NT2/D1 (cell line): ENCODE results near the gene ZNF438.
"Not testable (repeated sequence)": the region's sequence is repeated elsewhere in the genome, so short reads cannot be mapped to it uniquely, and the experiment has no call there.

Experiments
- DNase-seq: peaks from one replicate; pipeline ENCODE4 v3.0.0-alpha.2; 2011; ENCODE audit warnings: low read depth, low spot score
- H3K27me3 ChIP-seq: 2 replicates; pipeline ENCODE4 v1.6.0; 2011; ENCODE audit warnings: mild to moderate bottlenecking; ENCODE audit not compliant: insufficient read length, insufficient read depth
- H3K36me3 ChIP-seq: 2 replicates; pipeline ENCODE4 v1.6.1; 2011; ENCODE audit warnings: mild to moderate bottlenecking, low read length, mixed read lengths; ENCODE audit not compliant: insufficient read depth, insufficient read length
- H3K4me1 ChIP-seq: 2 replicates; pipeline ENCODE4 v1.5.1; 2011; ENCODE audit not compliant: insufficient read depth, insufficient read length
- H3K4me3 ChIP-seq: 2 replicates; pipeline ENCODE4 v1.5.1; 2011; ENCODE audit warnings: low read depth; ENCODE audit not compliant: insufficient read length
- H3K9ac ChIP-seq: 2 replicates; pipeline ENCODE4 v1.6.0; 2011; ENCODE audit warnings: low read depth; ENCODE audit not compliant: insufficient read length
- H3K9me3 ChIP-seq: 2 replicates; pipeline ENCODE4 v1.5.1; 2011; ENCODE audit warnings: mild to moderate bottlenecking, low read length; ENCODE audit not compliant: insufficient read depth
- SUZ12 ChIP-seq: IDR thresholded peaks from 2 replicates; pipeline ENCODE4 v1.6.1; 2011; ENCODE audit not compliant: insufficient read length, insufficient read depth; ENCODE audit errors: extremely low read depth
- YY1 ChIP-seq: IDR thresholded peaks from 2 replicates; pipeline ENCODE4 v1.6.1; 2011; ENCODE audit not compliant: insufficient read length, insufficient read depth
- ZNF274 ChIP-seq: IDR thresholded peaks from 2 replicates; pipeline ENCODE4 v1.6.1; 2011; ENCODE audit warnings: mild to moderate bottlenecking, low read depth, low read length

Gene ZNF438

DNA sequence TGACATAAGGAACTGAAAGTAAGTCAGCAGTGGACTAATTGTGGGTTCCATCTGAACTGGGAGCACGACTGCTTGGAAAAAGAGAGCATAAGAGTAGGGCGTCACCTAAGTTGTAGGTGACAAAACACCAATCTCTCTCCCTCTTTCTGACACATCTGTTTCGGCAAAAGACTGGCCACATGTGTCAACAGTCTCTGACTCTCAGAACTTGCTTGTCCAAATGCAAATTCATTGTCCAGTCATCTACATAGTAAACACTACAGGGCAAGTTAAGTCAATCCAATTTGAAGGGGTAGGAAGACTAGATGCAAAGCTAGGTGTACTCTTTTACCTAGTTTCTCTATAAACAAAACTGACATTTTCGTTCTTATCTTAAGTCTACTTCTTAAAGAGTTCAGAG lies 87.7 kb downstream of the ZNF438 start:
- H3K27me3 ChIP-seq = no peaks in the 10 kb centered on the region
- H3K4me3 ChIP-seq = no peak overlapping the region
- TF ChIP-seq YY1 (no peak), SUZ12 (no peak), ZNF274 (no peak)
- H3K36me3 ChIP-seq = no peaks in the 10 kb centered on the region
- no peak for DNase-seq
- H3K9me3 ChIP-seq = no peaks in the 10 kb centered on the region
- H3K9ac ChIP-seq = no peak overlapping the region
- H3K4me1 ChIP-seq = no peaks in the 10 kb centered on the region

DNA sequence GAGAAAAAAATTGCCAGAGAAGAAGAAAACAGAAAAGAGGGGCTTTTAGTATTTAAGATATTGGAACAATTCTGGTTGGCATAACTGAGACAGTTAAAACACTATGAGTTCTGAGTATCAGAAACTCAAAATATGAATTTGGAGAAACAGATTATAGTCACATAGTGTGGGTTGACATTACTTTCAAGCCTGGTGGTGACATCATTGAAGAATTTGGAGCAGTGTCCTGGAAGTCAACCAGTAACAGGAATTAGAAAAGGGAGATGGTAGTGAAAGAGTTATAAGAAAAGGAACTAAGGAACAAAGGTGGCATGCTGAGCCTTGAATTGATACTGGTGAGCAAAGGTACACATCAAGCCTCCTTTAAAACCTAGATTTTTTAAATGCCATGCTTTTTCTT lies 88.2 kb downstream of the ZNF438 start:
- no peak for DNase-seq
- Histone ChIP-seq H3K4me1 (no peaks in the 10 kb centered on the region), H3K27me3 (no peaks in the 10 kb centered on the region), H3K9me3 (no peaks in the 10 kb centered on the region), H3K4me3 (no peak overlapping the region), H3K9ac (no peak overlapping the region), H3K36me3 (no peaks in the 10 kb centered on the region)
- no peak for TF ChIP-seq SUZ12
- TF ChIP-seq ZNF274 = no peak
- TF ChIP-seq YY1 = no peak

DNA sequence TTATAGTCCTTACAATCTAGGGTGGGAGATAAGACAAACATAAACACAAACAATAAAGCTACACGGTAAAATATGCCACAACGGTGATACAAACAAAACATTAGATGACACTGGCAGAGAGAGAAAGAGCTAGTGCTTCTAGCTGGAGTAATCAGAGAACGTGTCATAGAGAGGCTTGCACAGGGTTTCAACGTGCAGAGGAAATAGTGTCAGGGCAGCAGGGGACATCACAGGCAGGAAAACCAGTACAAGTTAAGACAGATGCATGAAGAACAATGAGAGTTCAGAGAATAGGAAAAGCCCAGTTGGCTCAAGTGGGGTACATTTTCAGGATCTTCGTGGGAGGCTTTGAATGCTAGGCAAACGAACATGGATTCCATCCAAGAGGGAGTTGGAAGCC lies 91.4 kb downstream of the ZNF438 start:
- no peak for DNase-seq
- no peaks in the 10 kb centered on the region for H3K36me3 ChIP-seq
- H3K27me3 ChIP-seq = no peaks in the 10 kb centered on the region
- no peak overlapping the region for H3K9ac ChIP-seq
- no peaks in the 10 kb centered on the region for H3K4me1 ChIP-seq
- TF ChIP-seq YY1 (no peak), ZNF274 (no peak), SUZ12 (no peak)
- H3K4me3 ChIP-seq = no peak overlapping the region
- no peaks in the 10 kb centered on the region for H3K9me3 ChIP-seq

DNA sequence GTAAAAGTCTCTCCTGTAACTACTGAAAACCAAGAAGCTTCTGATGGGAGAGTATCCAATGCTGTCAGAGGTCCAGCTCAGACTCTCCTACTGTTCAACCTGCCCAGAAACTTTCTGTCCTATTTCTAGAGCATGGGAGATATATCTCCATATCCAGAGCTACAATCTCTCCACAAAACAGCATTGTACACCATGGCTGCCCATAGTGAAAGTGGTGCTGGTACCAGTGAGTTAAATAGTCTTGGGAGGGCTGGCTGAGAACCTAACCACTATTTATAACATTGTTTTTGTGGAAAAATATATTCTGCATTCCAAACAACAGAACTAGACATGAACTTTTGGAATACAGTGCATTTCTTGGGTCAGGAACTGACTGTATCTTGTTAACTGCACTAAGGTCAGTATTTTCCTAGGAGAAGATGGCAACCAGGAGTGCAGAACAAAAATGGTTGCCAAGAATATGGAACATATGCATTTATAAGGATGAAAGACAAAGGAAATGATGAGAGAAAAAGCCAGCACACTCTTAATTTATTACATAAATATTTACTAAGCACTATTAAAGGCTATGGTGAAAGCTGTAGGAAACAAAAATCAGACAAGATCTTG lies 91.9 kb downstream of the ZNF438 start:
- H3K4me3 ChIP-seq = no peak overlapping the region
- no peaks in the 10 kb centered on the region for H3K36me3 ChIP-seq
- H3K27me3 ChIP-seq = no peaks in the 10 kb centered on the region
- H3K4me1 ChIP-seq = no peaks in the 10 kb centered on the region
- no peak overlapping the region for H3K9ac ChIP-seq
- DNase-seq = no peak
- H3K9me3 ChIP-seq = no peaks in the 10 kb centered on the region
- TF ChIP-seq SUZ12 = no peak
- TF ChIP-seq ZNF274 = no peak
- no peak for TF ChIP-seq YY1

DNA sequence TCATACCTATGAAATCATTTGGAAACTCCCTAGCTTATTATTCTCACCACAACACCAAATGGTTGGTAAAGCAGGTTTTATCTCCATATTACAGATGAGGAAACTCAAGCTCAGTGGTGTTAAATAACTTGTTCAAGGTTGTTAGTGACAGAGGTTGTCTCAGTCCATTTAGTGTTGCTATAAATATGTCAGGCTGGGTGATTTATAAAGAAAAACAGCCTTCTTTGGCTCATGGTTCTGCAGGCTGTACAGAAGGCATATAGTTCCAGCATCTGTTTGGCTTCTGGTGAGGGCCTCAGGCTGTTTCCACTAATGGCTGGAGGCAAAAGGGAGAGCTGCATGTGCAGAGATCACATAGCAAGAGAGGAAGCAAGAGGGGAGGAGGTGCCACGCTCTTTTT lies 96.6 kb downstream of the ZNF438 start:
- TF ChIP-seq YY1 (no peak), SUZ12 (no peak), ZNF274 (no peak)
- Histone ChIP-seq H3K4me3 (no peak overlapping the region), H3K9ac (no peak overlapping the region), H3K4me1 (no peaks in the 10 kb centered on the region), H3K9me3 (peaks cover 15% of the 10 kb centered on the region), H3K36me3 (no peaks in the 10 kb centered on the region), H3K27me3 (no peaks in the 10 kb centered on the region)
- DNase-seq = no peak

DNA sequence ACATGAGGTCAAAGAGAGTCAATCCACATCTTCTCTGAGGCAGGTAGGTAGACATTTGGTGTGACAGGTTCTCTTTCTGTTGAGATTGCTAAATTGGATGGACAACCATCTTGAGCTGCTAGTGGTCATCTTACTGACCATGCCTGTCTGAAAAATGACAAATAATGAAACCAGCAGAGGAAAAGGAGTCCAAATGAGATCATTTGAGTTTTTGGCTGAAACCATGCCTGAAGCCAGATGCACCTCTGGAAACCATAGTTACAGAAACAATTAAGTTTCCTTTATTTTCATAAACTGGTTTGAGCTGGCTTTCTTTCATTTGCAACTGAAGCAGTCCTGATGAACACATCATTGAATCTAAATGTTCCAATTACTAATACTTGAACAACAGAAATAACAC lies 100.6 kb downstream of the ZNF438 start:
- Histone ChIP-seq H3K36me3 (no peaks in the 10 kb centered on the region), H3K27me3 (no peaks in the 10 kb centered on the region), H3K9me3 (peaks cover 15% of the 10 kb centered on the region), H3K9ac (no peak overlapping the region), H3K4me1 (no peaks in the 10 kb centered on the region), H3K4me3 (no peak overlapping the region)
- no peak for DNase-seq
- TF ChIP-seq ZNF274 (no peak), SUZ12 (no peak), YY1 (no peak)

DNA sequence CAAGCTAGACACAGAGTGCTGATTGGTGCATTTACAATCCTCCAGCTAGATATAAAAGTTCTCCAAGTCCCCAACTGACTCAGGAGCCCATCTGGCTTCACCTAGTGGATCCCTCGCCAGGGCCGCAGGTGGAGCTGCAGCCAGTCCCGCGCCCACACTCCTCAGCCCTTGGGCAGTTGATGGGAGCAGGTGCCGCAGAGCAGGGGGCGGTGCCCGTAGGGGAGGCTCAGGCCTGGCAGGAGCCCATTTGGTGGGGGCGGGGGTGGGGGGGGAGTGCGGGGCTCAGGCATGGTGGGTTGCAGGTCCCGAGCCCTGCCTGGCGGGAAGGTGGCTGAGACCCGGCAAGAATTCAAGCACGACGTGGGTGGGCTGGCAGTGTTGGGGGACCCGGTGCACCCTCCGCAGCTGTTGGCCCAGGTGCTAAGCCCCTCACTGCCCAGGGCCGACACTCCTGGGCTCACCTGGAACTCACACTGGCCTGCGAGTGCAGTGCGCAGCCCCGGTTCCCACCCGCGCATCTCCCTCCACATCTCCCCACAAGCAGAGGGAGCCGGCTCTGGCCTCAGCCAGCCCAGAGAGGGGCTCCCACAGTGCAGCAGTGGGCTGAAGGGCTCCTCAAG lies 101.7 kb downstream of the ZNF438 start:
- no peaks in the 10 kb centered on the region for H3K27me3 ChIP-seq
- no peak for DNase-seq
- H3K9ac ChIP-seq = no peak overlapping the region
- no peaks in the 10 kb centered on the region for H3K36me3 ChIP-seq
- H3K4me1 ChIP-seq = no peaks in the 10 kb centered on the region
- no peak for TF ChIP-seq ZNF274
- TF ChIP-seq YY1 = no peak
- no peak for TF ChIP-seq SUZ12
- H3K4me3 ChIP-seq = no peak overlapping the region
- peaks cover 15% of the 10 kb centered on the region for H3K9me3 ChIP-seq

DNA sequence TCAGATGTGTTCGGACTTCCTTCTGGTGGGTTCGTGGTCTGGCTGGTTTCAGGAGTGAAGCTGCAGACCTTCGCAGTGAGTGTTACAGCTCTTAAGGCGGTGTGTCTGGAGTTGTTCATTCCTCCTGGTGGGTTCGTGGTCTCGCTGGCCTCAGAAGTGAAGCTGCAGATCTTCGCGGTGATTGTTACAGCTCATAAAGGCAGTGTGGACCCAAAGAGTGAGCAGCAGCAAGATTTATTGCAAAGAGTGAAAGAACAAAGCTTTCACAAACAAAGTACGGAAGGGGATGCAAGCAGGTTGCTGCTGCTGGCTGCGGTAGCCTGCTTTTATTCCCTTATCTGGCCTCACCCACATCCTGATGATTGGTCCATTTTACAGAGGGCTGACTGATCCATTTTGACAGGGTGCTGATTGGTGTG lies 102.3 kb downstream of the ZNF438 start:
- not testable (repeated sequence) for DNase-seq, H3K36me3 ChIP-seq, H3K9ac ChIP-seq, H3K4me3 ChIP-seq, H3K4me1 ChIP-seq, H3K27me3 ChIP-seq
- peaks cover 18% of the 10 kb centered on the region for H3K9me3 ChIP-seq
